Measurements from ENCODE around the gene PARD6A.

PARD6A gene

GRCh38 chr16:67660564-67661028 is at the start of gene PARD6A:
PARD6A (plus strand) TSS chr16:67660960; CDS start chr16:67661039, 79 bp downstream.
- peak; percentile 96 for DNase-seq

DNA sequence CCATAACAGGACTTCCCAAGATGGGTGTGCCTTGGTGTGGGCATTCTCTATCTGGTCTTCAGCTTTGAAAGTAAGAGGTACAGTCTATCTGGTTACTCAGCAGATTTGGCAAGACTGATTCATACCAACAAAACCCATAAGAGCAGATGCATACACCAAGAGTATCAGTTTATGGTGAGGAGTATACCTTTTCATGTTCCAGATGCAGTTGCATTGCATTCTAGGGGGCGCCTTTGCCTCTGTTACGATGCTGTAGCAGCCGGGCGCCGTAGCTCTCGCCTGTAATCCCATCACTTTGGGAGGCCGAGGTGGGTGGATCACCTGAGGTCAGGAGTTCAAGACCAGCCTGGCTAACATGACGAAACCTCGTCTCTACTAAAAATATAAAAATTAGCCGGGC is 47.0 kb upstream of the PARD6A start:
- DNase-seq = no peak

GRCh38 chr16:67628216-67628615 is 32.5 kb upstream of the PARD6A start:
- no peak for DNase-seq

DNA sequence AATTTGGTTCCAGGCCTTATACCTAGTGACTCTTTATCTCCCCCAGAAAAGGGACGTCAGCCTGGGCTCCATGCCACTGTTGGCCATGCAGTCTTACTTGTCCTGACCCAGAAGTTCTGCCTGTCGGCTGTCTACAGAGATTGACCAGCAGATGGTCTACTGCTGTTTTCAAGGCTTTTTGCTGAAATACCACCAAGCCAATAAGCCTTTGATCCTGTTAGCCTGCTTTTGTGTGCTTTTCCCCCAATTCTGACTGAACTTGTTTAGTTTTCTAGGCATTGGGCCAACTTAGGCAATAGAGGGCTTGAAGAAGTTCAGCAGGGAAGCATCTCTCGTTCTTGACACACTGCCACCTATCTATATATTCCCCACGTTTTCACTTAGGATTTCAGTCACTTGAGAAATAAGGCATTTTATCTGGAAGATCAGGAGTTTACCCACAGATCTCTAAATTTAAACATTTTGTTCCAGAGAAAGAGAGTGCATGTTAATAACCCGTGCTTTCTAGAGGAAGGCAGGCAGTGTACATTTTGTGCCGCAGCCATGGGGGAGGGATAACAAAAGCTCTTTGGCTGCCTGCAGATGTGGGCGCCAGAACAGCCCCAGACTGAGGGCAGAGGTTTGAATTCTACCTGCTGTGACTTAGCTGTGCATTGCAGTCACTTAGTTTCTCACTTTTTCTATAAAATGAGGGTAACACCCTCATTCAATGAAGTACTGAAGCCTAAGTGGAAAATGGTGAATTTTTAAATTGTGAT is 28.2 kb upstream of the PARD6A start:
- DNase-seq = peak; percentile 35

GRCh38 chr16:67636713-67637112 is 24.0 kb upstream of the PARD6A start:
- no peak for DNase-seq

DNA sequence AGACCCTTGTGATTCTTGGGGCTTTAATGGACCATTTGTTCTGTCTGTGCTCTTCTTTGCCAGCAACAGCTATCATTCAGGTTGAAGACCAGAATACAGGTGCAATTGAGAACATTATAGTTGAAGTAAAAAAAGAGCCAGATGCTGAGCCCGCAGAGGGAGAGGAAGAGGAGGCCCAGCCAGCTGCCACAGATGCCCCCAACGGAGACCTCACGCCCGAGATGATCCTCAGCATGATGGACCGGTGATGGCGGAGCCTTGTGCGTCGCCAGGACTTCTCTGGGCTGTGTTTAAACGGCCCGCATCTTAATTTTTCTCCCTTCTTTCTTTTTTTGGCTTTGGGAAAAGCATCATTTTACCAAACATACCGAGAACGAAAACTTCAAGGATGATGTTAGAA is 23.1 kb upstream of the PARD6A start:
- no peak for DNase-seq

DNA sequence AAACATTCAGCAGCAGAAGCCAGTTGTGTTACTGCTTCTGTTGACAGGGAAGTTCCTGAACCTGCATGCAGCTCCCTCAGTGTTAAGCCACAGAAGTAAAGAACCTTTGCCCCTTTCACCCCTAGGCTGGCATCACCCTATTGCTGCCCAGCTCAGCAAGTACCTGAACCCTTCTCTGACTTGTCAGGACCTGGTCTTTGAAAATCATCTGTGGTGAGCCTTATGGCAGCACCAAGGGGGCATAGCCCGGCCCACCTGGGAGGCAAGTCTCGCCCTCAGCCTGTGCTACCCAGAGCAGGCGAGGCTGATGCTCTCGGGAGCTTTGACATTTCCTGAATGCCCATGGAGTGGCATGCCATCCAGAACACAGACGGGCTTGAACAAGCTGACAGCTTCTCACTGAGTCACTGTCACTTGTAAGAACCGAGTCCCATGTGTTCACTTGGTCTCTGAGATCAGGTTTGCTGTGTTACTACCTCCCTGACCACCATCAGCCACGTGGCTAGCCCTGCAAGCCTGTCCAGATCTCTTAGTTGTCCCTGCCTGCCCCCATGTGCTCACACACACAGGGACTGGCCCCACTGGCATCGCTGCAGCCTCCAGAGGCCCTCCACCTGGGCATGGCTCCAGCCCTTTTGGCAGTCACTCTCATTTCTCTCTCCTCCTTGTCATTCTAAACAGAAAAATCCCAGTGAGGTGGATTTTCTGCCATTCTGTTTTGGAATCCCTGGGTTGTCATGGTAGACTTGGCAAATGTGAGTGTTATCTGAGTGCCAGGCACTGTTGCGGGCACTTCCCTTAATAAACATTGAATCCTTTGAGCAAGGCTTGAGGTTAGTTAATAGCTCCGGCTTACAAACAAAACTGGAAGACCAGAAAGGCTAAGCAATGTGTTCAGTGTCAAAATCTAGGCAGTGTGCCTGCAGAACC is 18.7 kb upstream of the PARD6A start:
- no peak for DNase-seq

DNA sequence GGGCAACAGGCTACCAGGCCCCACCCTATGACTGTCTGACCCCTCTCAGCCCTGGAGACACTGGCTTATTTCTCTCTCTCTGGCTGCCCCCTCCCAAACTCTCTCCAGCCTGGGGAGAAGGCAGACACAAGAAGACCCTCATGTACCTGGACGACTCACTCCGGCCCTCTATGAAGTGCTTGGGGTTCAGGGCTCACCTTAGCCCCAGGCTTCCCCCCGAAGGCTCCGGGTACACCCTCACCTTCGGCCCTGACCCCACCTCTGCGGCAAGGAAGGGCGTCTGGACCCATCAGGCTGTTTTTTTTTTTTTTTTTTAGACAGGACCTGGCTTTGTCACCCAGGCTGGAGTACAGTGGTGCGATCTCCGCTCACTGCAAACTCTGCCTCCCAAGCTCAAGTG is 16.7 kb upstream of the PARD6A start:
- DNase-seq = no peak

GRCh38 chr16:67645397-67646121 is 15.2 kb upstream of the PARD6A start:
- no peak for DNase-seq

GRCh38 chr16:67647111-67647651 is 13.6 kb upstream of the PARD6A start:
- DNase-seq = no peak

GRCh38 chr16:67647681-67648080 is 13.1 kb upstream of the PARD6A start:
- no peak for DNase-seq

DNA sequence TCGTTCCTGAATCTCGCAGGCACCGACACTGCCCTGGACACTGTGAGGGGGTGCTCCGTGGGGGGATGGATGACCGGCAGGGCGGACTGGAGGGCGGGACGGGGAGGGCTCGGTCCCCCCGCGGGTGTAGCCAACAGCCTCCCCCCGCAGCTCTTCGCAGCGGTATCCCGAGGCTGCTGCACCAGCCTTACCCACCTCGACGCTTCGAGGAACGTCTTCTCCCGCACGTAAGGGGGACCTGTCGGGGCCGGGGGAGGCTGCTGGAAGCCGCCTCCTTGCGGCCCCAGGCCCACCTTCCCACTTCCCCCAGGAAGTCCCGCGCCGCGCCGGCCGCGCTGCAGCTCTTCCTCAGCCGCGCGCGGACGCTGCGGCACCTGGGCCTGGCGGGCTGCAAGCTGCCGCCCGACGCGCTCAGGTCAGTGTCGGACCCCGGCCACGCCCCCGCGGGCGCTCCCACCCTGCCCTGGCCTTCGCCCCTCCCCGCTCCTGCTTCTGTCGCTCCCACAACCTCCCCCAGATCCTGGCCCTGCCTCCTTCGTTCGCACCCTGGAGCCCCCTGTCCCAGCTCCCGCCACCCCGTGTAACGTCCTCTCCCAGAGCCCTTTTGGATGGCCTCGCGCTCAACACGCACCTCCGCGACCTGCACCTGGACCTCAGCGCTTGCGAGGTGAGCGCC is 12.5 kb upstream of the PARD6A start:
- no peak for DNase-seq

- DNase-seq = no peak
Observed at GRCh38 chr16:67648764-67649407, 11.9 kb upstream of the PARD6A start.

DNA sequence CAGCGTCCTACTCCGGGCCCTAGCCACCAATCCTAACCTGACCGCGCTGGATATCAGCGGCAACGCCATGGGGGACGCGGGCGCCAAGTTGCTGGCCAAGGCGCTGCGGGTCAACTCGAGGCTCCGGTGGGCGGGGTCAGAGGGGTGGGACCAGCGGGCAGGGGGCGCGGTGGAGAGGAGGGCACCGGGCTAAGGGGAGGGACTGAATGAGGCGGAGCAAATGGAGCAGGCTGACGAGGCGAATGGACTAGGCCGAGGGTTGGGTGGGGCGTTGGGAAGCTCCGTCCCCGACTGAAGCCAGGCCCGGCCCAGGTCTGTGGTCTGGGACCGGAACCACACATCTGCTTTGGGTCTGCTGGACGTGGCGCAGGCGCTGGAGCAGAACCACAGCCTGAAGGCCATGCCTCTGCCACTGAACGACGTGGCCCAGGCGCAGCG is 11.2 kb upstream of the PARD6A start:
- DNase-seq = no peak

DNA sequence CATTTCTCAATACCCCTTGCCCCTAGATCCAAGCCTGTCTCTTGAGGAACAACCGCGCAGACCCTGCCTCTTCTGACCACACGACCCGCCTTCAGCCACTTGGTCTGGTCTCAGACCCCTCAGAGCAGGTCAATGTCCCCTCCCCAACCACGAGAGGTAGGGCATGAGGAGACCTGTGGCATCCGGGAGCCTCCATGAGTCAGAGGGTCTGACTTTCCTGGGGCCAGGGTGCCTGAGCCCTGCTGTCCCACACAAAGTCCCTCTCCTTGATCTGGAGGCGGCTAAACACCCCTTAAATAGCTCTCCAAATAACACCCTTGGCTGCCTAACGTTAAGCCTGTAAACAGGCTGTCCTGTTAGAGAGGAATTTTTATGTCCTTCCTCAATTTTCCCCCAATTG is 10.7 kb upstream of the PARD6A start:
- no peak for DNase-seq

GRCh38 chr16:67651039-67651438 is 9.7 kb upstream of the PARD6A start:
- DNase-seq = no peak

DNA sequence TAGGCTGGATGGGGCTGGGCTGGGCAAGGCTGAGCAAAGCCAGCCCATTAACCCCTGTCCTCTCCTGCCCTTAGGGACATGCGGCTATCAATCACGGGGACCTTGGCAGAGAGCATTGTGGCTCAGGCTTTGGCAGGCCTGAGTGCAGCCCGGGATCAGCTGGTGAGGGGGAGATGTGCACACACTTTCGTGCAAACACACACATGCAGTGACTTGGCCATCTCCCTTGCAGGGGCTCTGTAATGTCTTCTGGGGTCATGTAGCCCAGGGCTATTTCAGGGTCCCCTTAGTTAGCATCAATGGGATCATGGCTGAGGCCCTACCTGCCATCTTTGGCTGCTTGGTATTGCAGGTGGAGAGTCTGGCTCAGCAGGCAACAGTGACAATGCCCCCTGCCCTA is 8.9 kb upstream of the PARD6A start:
- no peak for DNase-seq

DNA sequence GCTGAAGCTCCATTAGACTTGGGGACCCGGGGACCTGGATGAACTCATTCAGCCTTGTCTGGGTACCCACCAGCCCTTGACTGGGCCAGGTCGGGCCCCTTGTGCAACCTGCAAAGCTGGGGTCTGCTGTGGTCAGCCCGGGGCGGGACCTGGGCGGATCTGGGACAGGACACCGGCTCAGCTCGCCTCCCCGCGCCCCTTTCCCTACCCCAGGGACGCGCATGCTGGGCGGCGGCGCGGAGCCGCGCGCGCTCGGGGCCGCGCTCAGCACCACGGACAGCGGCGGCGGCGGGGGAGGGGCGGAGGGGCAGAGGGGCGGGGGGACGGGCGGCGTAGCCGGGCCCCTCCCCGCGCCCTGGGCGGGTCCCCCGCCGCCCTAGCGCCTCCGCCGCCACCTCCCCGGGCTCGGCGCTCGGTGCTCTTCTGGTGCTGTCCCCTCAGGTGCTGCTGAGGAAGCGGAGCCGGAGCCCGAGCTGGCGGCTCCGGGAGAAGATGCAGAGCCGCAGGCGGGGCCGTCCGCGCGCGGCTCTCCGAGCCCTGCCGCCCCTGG is 8.1 kb upstream of the PARD6A start:
- DNase-seq = no peak

GRCh38 chr16:67653128-67653788 is 7.5 kb upstream of the PARD6A start:
- no peak for DNase-seq

DNA sequence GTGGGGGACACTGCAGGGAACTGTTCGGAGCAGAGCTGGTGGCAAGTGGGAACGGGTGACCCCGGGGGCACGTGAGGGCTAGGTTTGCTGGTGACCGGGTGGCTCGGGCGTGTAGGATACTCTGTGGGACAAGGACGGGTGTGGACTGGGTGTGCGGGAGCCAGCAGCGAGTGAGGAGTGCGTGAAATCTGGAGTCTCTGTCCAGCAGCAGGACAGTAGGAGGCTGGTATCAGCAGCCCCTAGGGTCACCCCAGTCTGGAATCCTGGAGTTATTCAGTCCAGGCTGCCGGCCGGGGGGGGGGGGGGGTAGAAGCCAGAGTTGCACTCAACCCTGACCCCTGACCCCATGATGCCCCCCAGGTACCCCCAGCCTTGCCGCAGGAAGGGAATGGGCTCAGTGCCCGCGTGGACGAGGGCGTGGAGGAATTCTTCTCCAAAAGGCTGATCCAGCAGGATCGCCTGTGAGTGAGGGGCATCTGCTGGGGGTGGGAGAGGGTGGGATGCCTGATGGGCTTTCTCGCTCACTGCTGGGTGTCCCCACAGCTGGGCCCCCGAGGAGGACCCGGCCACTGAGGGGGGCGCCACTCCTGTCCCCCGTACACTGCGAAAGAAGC is 6.9 kb upstream of the PARD6A start:
- DNase-seq = no peak
